ENCODE data around the gene ADGRA3.

DNA sequence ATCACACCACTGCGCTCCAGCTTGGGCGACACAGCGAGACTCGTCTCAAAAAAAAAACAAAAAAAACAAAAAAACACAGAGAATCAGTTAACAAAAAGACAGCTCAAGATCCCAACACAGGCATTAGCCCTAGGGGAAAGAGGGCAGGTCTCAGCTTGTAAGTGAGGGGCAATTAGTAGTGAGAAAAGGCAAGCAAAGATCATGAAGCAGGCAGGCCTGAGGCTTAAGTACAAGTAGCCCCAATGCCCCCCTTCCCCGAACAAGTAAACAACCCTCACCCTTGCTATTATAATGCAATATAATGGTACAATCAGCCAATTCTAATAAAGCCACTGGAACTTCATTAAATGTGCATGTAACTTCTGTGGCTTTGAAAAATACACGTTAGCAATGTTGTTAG is 17.0 kb downstream of the ADGRA3 start:
- TF ChIP-seq, protein P1, sequence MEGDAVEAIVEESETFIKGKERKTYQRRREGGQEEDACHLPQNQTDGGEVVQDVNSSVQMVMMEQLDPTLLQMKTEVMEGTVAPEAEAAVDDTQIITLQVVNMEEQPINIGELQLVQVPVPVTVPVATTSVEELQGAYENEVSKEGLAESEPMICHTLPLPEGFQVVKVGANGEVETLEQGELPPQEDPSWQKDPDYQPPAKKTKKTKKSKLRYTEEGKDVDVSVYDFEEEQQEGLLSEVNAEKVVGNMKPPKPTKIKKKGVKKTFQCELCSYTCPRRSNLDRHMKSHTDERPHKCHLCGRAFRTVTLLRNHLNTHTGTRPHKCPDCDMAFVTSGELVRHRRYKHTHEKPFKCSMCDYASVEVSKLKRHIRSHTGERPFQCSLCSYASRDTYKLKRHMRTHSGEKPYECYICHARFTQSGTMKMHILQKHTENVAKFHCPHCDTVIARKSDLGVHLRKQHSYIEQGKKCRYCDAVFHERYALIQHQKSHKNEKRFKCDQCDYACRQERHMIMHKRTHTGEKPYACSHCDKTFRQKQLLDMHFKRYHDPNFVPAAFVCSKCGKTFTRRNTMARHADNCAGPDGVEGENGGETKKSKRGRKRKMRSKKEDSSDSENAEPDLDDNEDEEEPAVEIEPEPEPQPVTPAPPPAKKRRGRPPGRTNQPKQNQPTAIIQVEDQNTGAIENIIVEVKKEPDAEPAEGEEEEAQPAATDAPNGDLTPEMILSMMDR (IDR thresholded peaks at IDR 0.05; ENCODE audit: insufficient read depth, low read length), result no peak
- TF ChIP-seq POLR2AphosphoS5 (IDR thresholded peaks at IDR 0.05; ENCODE audit: low read depth), result no peak
